A549 treated with ZK216348 at 1 μM for 4 hours (cell line): ENCODE data around the gene TECPR2. TPM values are rescaled to one million over a fixed set of nuclear protein-coding genes. Genes with fewer than 3 reads are reported as not detected.

Source experiments
- total RNA-seq: library from RNA; stranded (reverse); fragments of 200-300 nt; extraction: Qiagen RNA extraction; gene quantifications from 5 replicates; pipeline ENCODE4 v1.2.3, GENCODE V29; 2022; ENCODE audit warnings: low read depth

The TECPR2 gene, protein sequence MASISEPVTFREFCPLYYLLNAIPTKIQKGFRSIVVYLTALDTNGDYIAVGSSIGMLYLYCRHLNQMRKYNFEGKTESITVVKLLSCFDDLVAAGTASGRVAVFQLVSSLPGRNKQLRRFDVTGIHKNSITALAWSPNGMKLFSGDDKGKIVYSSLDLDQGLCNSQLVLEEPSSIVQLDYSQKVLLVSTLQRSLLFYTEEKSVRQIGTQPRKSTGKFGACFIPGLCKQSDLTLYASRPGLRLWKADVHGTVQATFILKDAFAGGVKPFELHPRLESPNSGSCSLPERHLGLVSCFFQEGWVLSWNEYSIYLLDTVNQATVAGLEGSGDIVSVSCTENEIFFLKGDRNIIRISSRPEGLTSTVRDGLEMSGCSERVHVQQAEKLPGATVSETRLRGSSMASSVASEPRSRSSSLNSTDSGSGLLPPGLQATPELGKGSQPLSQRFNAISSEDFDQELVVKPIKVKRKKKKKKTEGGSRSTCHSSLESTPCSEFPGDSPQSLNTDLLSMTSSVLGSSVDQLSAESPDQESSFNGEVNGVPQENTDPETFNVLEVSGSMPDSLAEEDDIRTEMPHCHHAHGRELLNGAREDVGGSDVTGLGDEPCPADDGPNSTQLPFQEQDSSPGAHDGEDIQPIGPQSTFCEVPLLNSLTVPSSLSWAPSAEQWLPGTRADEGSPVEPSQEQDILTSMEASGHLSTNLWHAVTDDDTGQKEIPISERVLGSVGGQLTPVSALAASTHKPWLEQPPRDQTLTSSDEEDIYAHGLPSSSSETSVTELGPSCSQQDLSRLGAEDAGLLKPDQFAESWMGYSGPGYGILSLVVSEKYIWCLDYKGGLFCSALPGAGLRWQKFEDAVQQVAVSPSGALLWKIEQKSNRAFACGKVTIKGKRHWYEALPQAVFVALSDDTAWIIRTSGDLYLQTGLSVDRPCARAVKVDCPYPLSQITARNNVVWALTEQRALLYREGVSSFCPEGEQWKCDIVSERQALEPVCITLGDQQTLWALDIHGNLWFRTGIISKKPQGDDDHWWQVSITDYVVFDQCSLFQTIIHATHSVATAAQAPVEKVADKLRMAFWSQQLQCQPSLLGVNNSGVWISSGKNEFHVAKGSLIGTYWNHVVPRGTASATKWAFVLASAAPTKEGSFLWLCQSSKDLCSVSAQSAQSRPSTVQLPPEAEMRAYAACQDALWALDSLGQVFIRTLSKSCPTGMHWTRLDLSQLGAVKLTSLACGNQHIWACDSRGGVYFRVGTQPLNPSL (N-terminal part only)
- total RNA-seq, result 4.0 to 9.7 TPM (median 8.7 TPM) in 5 replicates

GRCh38 chr14:102362545-102363181 lies at the start of gene TECPR2, which contains the start of gene CINP:
Gene TECPR2 (plus strand): TSS chr14:102362941. CDS start chr14:102376722, 13,781 bp downstream.
Gene CINP (minus strand): TSS chr14:102362890. CDS start chr14:102362851, 39 bp downstream.

DNA sequence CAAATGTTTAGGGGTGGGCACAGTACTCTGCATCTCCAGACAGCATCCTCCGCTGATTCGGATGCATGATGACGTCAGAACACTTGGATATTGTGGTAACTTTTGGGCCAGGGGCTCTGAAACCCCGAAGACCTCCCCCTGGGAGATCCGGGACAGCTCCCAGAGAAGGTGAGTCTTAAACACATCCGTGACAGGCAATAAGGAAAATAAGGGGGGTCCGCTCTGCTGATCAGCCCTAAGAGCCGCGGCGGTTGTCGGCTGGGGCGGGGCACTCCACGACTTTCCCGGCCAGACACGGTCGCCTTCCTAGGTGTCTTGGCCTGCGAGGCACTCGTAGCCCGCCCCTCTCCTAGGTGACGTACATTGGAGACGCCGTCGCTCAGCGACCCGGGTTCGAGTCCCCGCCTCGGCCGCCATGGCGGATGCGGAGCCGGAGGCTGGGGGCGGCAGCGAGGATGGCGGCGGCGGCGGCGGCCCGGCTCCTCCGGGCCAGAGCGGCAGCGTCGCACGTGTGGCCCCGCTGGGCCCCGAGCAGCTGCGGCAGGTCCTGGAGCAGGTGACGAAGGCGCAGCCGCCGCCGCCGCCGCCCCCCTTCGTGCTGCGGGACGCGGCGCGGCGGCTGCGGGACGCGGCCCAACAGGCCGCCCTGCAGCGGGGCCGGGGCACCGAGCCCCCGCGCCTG lies 43.2 kb upstream of the TECPR2 start, which contains the start of gene ZNF839:
TSS of gene ZNF839 (plus strand) at position 396 of the 682 bp plus-strand sequence. CDS start at position 416, 20 bp downstream.

GRCh38 chr14:102509746-102510615 lies 147.2 kb downstream of the TECPR2 start, which contains the start of gene ANKRD9:
Gene ANKRD9 (minus strand): TSS chr14:102509776. CDS start chr14:102507889, 1,887 bp downstream.

Other genes with a start within 250 kb of the TECPR2 start
- gene WDR20, start 223.0 kb upstream of the TECPR2 start, total RNA-seq, result 20.1 to 21.9 TPM (median 20.4 TPM) in 5 replicates
- gene MOK, start 57.8 kb upstream of the TECPR2 start, total RNA-seq, result 21.7 to 27.1 TPM (median 23.5 TPM) in 5 replicates
- gene ZNF839, start 43.2 kb upstream of the TECPR2 start, total RNA-seq, result 5.8 to 7.2 TPM (median 6.6 TPM) in 5 replicates
- 53.7 to 76.1 TPM (median 57.5 TPM) in 5 replicates for gene CINP, start 51 bp upstream of the TECPR2 start, total RNA-seq
- gene ANKRD9, start 146.8 kb downstream of the TECPR2 start, total RNA-seq, result 3.9 to 15.7 TPM (median 13.8 TPM) in 5 replicates
- gene RCOR1, start 229.7 kb downstream of the TECPR2 start, total RNA-seq, result 19.9 to 34.5 TPM (median 33.2 TPM) in 5 replicates